HCT116 (cell line): ENCODE data around the gene CALM3. TPM values are rescaled to one million over a fixed set of nuclear protein-coding genes. Genes with fewer than 3 reads are reported as not detected.
A peak's percentile ranks its signal among the peaks of the same experiment; 100 is the strongest.

Experiments used
- ATAC-seq: fragments of 200-7000 bp; cut with Tn5 transposase; 2 replicates; pipeline ENCODE4 v1.9.1; 2020; ENCODE audit warnings: mild to moderate bottlenecking, moderate library complexity
- BruUV-seq: library from RNA; stranded (reverse); fragments of 400-500 nt; replicated peaks from 2 replicates; lab custom pipeline; 2021; lab: Mats Ljungman, UMichigan
- CTCF ChIA-PET: fragments of 300-600 bp; sonication (Branson Sonifier 250); formaldehyde crosslinking; loops from one replicate; lab custom pipeline; 2021; ENCODE audit warnings: antibody characterized with exemption; lab: Charles Lee
- POLR2A ChIA-PET: fragments of 300-600, 350-600 bp; sonication (Branson Sonifier 250); formaldehyde crosslinking; loops from one replicate; lab custom pipeline; 2021; ENCODE audit warnings: antibody characterized with exemption; lab: Charles Lee
- RAD21 ChIA-PET, 2 experiments: fragments of 300-600 bp; sonication (Branson Sonifier 250); formaldehyde crosslinking; loops; one replicate each; lab custom pipeline; 2023; ENCODE audit warnings: low total read pairs in 2 of 2; ENCODE audit not compliant: uncharacterized antibody in 2 of 2, unreplicated experiment in 2 of 2, low non-redundant PET in 1 of 2; lab: Charles Lee
- DNase-seq: peaks from one replicate; pipeline ENCODE4 v3.0.0-alpha.2; 2010; ENCODE audit warnings: low read depth, low spot score
- H2AFZ ChIP-seq: fragments of 200-600 bp; shearing (Covaris generic), sonication (generic); 2 replicates; pipeline ENCODE4 v1.6.1; 2017; ENCODE audit warnings: low read depth, mixed run types, mixed read lengths, antibody characterized with exemption, low read length; ENCODE audit not compliant: poor library complexity, severe bottlenecking
- H3K27ac ChIP-seq: 2 replicates; pipeline ENCODE4 v1.5.1; 2012; ENCODE audit warnings: low read depth, low read length
- H3K27me3 ChIP-seq: fragments of 200-600 bp; sonication (generic); 2 replicates; pipeline ENCODE4 v1.6.1; 2016; ENCODE audit warnings: mixed run types, low read length, mixed read lengths; ENCODE audit not compliant: insufficient read depth
- H3K36me3 ChIP-seq, 2 experiments: fragments of 200-500 bp in 1 of 2; fragments of 200-600 bp in 1 of 2; sonication (Bioruptor generic) in 1 of 2; sonication (generic) in 1 of 2; 2 replicates each; pipeline versions ENCODE4 v1.5.1 to v1.6.1; 2014 to 2016; ENCODE audit warnings: low read length in 2 of 2, inconsistent platforms in 1 of 2, mixed read lengths in 1 of 2, mixed run types in 1 of 2; ENCODE audit not compliant: insufficient read depth in 2 of 2, control insufficient read depth in 1 of 2
- H3K4me1 ChIP-seq, 2 experiments: fragments of 200-600 bp in 1 of 2; sonication (generic) in 1 of 2; 2 replicates each; pipeline versions ENCODE4 v1.5.1 to v1.6.1; 2012 to 2017; ENCODE audit warnings: low read length in 2 of 2, inconsistent platforms in 1 of 2, mild to moderate bottlenecking in 1 of 2, mixed read lengths in 1 of 2, mixed run types in 1 of 2, moderate library complexity in 1 of 2; ENCODE audit not compliant: insufficient read depth in 2 of 2, control insufficient read depth in 1 of 2
- H3K4me2 ChIP-seq: fragments of 200-600 bp; sonication (generic); 2 replicates; pipeline ENCODE4 v1.6.1; 2017; ENCODE audit warnings: mixed run types, low read length, mixed read lengths
- H3K4me3 ChIP-seq, 2 experiments: fragments of 200-600 bp in 1 of 2; sonication (generic) in 1 of 2; replicated peaks in 1 of 2; 2 replicates each; pipeline ENCODE4 v1.5.1; 2011 to 2016; ENCODE audit warnings: low read length in 2 of 2, control low read depth in 1 of 2, low read depth in 1 of 2, mild to moderate bottlenecking in 1 of 2, mixed read lengths in 1 of 2, mixed run types in 1 of 2
- H3K79me2 ChIP-seq: fragments of 200-600 bp; sonication (generic); 2 replicates; pipeline ENCODE4 v1.6.1; 2017; ENCODE audit warnings: mild to moderate bottlenecking, mixed run types, low read length, moderate library complexity, mixed read lengths; ENCODE audit not compliant: insufficient read depth
- H3K9ac ChIP-seq: fragments of 200-600 bp; sonication (generic); 2 replicates; pipeline ENCODE4 v1.6.1; 2016; ENCODE audit warnings: low read length, mixed read lengths
- H3K9me2 ChIP-seq: fragments of 200-600 bp; sonication (generic), shearing (Covaris generic); 2 replicates; pipeline ENCODE4 v1.6.1; 2017; ENCODE audit warnings: mixed run types, mild to moderate bottlenecking, moderate library complexity; ENCODE audit not compliant: insufficient read depth
- H3K9me3 ChIP-seq, 2 experiments: fragments of 200-500 bp in 1 of 2; fragments of 200-600 bp in 1 of 2; sonication (Bioruptor generic) in 1 of 2; sonication (generic) in 1 of 2; 2 replicates each; pipeline ENCODE4 v1.6.1; 2014 to 2017; ENCODE audit warnings: low read length in 2 of 2, mixed read lengths in 2 of 2, inconsistent platforms in 1 of 2, low read depth in 1 of 2, mild to moderate bottlenecking in 1 of 2, mixed run types in 1 of 2, moderate library complexity in 1 of 2; ENCODE audit not compliant: control insufficient read depth in 1 of 2, insufficient read depth in 1 of 2
- H4K20me1 ChIP-seq: fragments of 200-600 bp; sonication (generic), shearing (Covaris generic); 2 replicates; pipeline ENCODE4 v1.6.1; 2017; ENCODE audit warnings: mixed run types, mild to moderate bottlenecking, moderate library complexity; ENCODE audit not compliant: insufficient read depth
- ATF3 ChIP-seq: IDR thresholded peaks from 2 replicates; pipeline ENCODE4 v1.6.1; 2012
- CBX3 ChIP-seq: IDR thresholded peaks from 2 replicates; pipeline ENCODE4 v1.6.1; 2012; ENCODE audit warnings: low read depth
- CEBPB ChIP-seq: IDR thresholded peaks from 2 replicates; pipeline ENCODE4 v1.6.1; 2012; ENCODE audit warnings: low read depth
- CTCF ChIP-seq, 3 experiments: fragments of 200-600 bp in 1 of 3; sonication (generic) in 1 of 3; IDR thresholded peaks in 2 of 3; conservative IDR thresholded peaks in 1 of 3; 2 replicates each; pipeline ENCODE4 v1.5.1; 2012 to 2017; ENCODE audit warnings: low read depth in 2 of 3, low read length in 2 of 3, antibody characterized with exemption in 1 of 3, borderline replicate concordance in 1 of 3, control low read depth in 1 of 3, mild to moderate bottlenecking in 1 of 3, mixed read lengths in 1 of 3, mixed run types in 1 of 3, moderate library complexity in 1 of 3; ENCODE audit not compliant: insufficient read depth in 1 of 3
- EZH2 ChIP-seq: fragments of 200-600 bp; sonication (generic); IDR thresholded peaks from 2 replicates; pipeline ENCODE4 v1.6.1; 2017; ENCODE audit warnings: antibody characterized with exemption, mixed run types
- EZH2phosphoT487 ChIP-seq: fragments of 200-600 bp; IDR thresholded peaks from 2 replicates; pipeline ENCODE4 v1.6.1; 2018; ENCODE audit warnings: antibody characterized with exemption, borderline replicate concordance
- FOSL1 ChIP-seq: IDR thresholded peaks from 2 replicates; pipeline ENCODE4 v1.6.1; 2012; ENCODE audit warnings: low read depth
- JUND ChIP-seq: IDR thresholded peaks from 2 replicates; pipeline ENCODE4 v1.6.1; 2012
- MAX ChIP-seq: IDR thresholded peaks from 2 replicates; pipeline ENCODE4 v1.6.1; 2012
- POLR2A ChIP-seq: IDR thresholded peaks from 2 replicates; pipeline ENCODE4 v1.7.0; 2011; ENCODE audit warnings: borderline replicate concordance; ENCODE audit not compliant: insufficient read depth, insufficient read length; ENCODE audit errors: extremely low read depth
- POLR2AphosphoS5 ChIP-seq: IDR thresholded peaks from 2 replicates; pipeline ENCODE4 v1.6.1; 2011; ENCODE audit warnings: mild to moderate bottlenecking, low read depth, low read length, moderate library complexity
- REST ChIP-seq: IDR thresholded peaks from 2 replicates; pipeline ENCODE4 v1.6.1; 2012; ENCODE audit warnings: low read depth
- SIN3A ChIP-seq: IDR thresholded peaks from 2 replicates; pipeline ENCODE4 v1.6.1; 2012; ENCODE audit warnings: low read depth
- SP1 ChIP-seq: IDR thresholded peaks from 2 replicates; pipeline ENCODE4 v1.6.1; 2012; ENCODE audit warnings: low read depth
- TCF7L2 ChIP-seq: IDR thresholded peaks from 2 replicates; pipeline ENCODE4 v1.7.0; 2011; ENCODE audit warnings: borderline replicate concordance, inconsistent platforms; ENCODE audit not compliant: insufficient read depth, insufficient read length; ENCODE audit errors: extremely low read depth
- YY1 ChIP-seq: IDR thresholded peaks from 2 replicates; pipeline ENCODE4 v1.6.1; 2011; ENCODE audit warnings: low read length, low read depth, moderate library complexity, mild to moderate bottlenecking; ENCODE audit not compliant: insufficient replicate concordance; ENCODE audit errors: extremely low read depth
- ZBTB33 ChIP-seq: IDR thresholded peaks from 2 replicates; pipeline ENCODE4 v1.6.1; 2011; ENCODE audit warnings: mild to moderate bottlenecking, low read length, moderate library complexity; ENCODE audit not compliant: insufficient replicate concordance; ENCODE audit errors: extremely low read depth
- ZFX ChIP-seq: fragments of 450-650 bp; IDR thresholded peaks from 2 replicates; pipeline ENCODE4 v1.6.1; 2017
- ZNF274 ChIP-seq: fragments of 200-500 bp; sonication (Bioruptor generic); IDR thresholded peaks from 2 replicates; pipeline ENCODE4 v1.6.1; 2014; ENCODE audit warnings: mild to moderate bottlenecking, low read depth, low read length, inconsistent platforms
- intact Hi-C: fragments of 100-400 bp; cut with micrococcal nuclease; formaldehyde crosslinking; loops from 2 replicates; pipeline ENCODE4 v1.10.0; 2022
- total RNA-seq: library from RNA; stranded (reverse); gene quantifications from one replicate; pipeline ENCODE4 v1.2.1, GENCODE V29; 2021; ENCODE audit not compliant: unreplicated experiment

CALM3 gene
- total RNA-seq, 1 experiment from 2014 or later = 335 TPM

- Histone ChIP-seq H3K36me3 (no peaks in the 10 kb centered on the region), H3K4me3 (no peak overlapping the region), H3K9ac (0 out of 2 replicates have a peak overlapping the region, but pooled peaks have one; percentile 57), H4K20me1 (no peaks in the 10 kb centered on the region), H3K79me2 (no peaks in the 10 kb centered on the region), H2AFZ (no peak overlapping the region), H3K9me2 (no peaks in the 10 kb centered on the region), H3K27ac (no peak overlapping the region), H3K9me3 (no peaks in the 10 kb centered on the region), H3K4me2 (peak overlapping the region; percentile 95), H3K4me1 (peaks cover 12 to 20% of the 10 kb centered on the region in 2 experiments; a peak in 3 of 4 replicates), H3K27me3 (no peaks in the 10 kb centered on the region)
- CTCF ChIA-PET = no interaction called here
- DNase-seq (no peak), ATAC-seq (no peak)
- RAD21 ChIA-PET = no interaction called here
- POLR2A ChIA-PET = interaction anchor here (0.6 kb wide), 1 partner anchor 875 kb away, joined by 3 read pairs; no protein-coding TSS in a partner anchor
- TF ChIP-seq POLR2A (no peak), JUND (no peak), TCF7L2 (no peak), CBX3 (no peak), CTCF (IDR thresholded peaks at IDR 0.05 in 2 of 3, conservative IDR thresholded peaks at IDR 0.05 in 1 of 3; ENCODE audit: borderline replicate concordance in 1 of 3, insufficient read depth in 1 of 3, low read depth in 2 of 3, low read length in 2 of 3) (no peak), FOSL1 (no peak), ATF3 (no peak), REST (no peak), ZBTB33 (no peak), EZH2 (no peak), POLR2AphosphoS5 (no peak), ZFX (no peak), YY1 (no peak), SIN3A (no peak), MAX (no peak), ZNF274 (no peak), EZH2phosphoT487 (no peak), CEBPB (no peak), SP1 (no peak)
- intact Hi-C loops = no loop called here
- no TSS peak for BruUV-seq
Measured at GRCh38 chr19:46633130-46633529, 32.0 kb downstream of the CALM3 start.
